CD4-positive, alpha-beta T cell treated with Interleukin-15 for 1 hour (primary cell): ENCODE measurements around the gene CADPS.

Source experiments
- DNase-seq: peaks from one replicate; pipeline ENCODE4 v3.0.0-alpha.2; 2020

The CADPS gene

GRCh38 chr3:62405135-62405534, 470.1 kb downstream of the CADPS start:
- DNase-seq, result no peak

DNA sequence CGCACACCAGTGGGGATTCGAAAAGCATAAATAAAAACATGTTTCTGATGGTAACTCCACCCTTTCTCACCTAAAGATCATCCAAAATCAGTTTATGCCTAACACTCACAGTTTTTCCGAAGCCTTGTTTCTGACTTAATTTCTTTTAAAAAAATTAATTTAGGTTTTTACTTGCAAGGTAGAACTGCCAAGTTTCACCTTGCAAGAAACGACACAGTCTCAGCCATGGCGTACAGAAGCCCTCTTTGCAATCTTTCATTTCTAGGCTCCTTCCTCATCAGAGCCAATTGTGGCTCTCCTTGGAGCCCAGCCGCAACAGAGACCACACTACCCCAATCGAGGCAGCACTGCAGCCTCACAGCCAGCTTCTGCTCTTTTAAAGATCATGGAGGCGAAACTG, 470.9 kb downstream of the CADPS start:
- DNase-seq, result no peak

- DNase-seq, result no peak
Measured at GRCh38 chr3:62403765-62404164, 471.5 kb downstream of the CADPS start.

DNA sequence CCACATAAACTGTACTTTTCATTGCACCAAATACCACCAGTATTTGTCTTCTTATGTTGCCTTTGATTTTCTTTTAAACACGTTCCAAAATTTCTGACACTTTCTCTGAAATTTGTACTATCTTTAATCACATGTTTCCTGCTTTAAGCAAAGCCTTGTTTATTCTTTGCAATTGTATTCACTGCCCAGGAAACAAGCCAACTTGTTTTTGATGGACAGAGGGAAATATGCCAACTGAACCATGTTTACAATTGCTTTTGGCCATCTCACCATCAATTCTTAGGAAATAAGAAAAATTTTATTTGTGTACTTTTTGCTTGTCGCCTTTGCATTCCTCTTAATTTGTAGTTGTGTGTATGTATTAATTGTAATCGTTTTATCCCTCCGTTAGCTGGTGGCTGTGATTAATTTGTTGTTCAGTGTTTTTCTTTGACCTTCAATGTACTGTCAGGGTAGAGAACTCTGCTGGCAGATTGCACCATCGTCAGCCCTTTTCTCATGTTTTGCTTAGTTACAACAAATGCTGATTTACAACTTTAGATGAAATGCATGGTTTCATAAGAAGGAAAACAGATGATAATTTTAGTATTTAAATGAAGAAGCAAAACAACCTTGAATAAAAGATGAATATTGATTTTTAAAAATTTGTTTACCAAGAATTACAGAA, 482.5 kb downstream of the CADPS start:
- DNase-seq, result no peak

GRCh38 chr3:62387251-62387650, 488.0 kb downstream of the CADPS start:
- DNase-seq, result no peak

GRCh38 chr3:62379321-62379798, 495.9 kb downstream of the CADPS start:
- DNase-seq, result no peak

- no peak for DNase-seq
Measured at GRCh38 chr3:62378921-62379320, 496.3 kb downstream of the CADPS start.

GRCh38 chr3:62378311-62378789, 496.9 kb downstream of the CADPS start:
- DNase-seq, result no peak

DNA sequence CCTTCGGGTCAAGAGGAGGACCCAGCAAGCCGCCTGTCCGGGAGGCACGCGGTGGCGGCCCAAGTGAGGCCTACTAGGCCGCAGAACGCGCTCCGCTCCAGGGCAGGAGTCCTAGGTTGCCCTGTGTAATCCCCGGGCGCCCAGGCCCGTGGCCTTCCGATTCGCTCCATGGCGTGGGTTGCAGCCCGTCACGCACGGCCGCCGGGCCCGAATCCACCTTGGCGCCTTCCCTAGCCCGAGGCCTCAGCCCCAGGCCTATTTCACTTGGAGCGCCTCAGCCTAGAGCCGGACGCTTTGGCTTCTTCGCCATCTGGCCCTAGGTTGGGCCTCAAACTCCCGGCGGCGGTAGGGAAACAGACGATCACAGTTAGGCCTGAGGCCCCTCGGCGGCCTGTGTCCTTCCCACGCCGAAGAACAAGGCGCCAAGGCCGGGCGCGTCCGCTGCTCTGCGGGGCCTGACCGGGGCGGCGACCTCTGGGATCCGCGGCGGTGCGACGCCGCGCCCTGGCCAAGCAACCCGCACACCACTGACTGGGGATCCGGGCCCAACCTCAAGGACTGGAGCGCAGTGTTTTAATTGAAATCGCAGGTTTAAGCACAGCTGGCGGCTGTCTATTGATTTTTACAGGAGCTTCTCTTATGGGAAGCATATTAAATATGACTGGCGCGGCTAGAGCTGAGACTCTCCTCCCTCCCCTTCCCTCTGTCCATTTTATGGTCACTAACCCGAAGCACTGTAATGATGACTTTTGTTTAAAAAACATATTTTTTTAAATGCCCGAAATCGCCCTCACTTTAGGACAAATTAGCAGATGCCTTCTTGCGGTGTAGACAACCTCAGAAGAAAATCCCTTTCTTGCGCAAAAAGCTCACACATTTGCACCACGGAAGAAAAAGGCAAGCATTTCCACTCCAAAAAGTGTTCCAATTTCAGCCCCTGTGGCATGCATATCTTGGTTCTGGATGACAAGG, 498.0 kb downstream of the CADPS start:
- no peak for DNase-seq

DNA sequence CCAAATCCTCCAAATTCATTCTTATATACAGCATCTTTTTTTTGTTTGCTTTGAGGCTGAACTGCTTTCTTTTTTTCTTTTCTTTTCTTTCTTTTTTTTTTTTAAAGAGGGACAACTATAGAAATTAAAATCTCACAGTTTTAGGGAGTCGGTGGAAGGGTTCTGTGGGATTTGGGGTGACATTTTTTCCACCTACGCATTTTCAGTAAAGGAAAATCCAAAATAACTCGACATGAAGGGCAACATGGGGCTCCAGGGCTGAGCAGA, 498.8 kb downstream of the CADPS start:
- DNase-seq, result no peak

- DNase-seq, result no peak
Measured at GRCh38 chr3:62375655-62376453, 499.4 kb downstream of the CADPS start.

GRCh38 chr3:62374341-62375218, 500.6 kb downstream of the CADPS start:
- DNase-seq, result no peak

DNA sequence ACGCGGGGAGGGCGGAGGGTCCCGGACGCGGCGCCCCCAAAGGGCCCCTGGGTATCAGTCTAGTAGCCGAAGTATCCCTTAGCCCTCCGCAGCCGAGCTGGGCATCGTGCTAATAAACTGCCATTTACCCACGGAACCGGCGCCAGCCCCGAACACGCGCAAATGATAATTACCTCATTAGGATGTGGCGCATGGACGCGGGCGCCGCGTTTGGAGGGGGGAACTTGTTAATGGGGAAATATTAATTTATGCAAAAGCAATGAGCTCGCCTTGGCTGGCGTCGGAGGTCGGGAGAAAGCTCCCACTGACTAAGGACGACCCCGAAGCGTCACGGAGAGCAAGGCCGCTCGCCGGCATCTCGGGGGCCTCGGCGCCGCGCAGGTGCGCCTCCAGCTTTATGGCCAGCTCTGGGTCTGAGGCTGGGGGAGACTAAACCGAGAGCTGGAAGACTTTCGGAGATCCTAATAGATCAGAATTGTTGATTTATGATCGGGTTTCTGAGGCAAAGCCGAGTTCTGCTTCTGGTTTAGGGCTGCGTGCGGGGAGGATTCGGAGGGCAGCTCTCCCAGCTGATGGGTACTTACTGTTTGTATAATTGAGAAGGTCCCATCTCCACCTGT, 501.4 kb downstream of the CADPS start:
- DNase-seq, result no peak

GRCh38 chr3:62373215-62373614, 502.0 kb downstream of the CADPS start, which contains the start of gene FEZF2:
TSS of gene FEZF2 (minus strand) at chr3:62373550. CDS start at chr3:62372868, 682 bp downstream.
- no peak for DNase-seq

- DNase-seq, result no peak
Measured at GRCh38 chr3:62372621-62373041, 502.6 kb downstream of the CADPS start.

DNA sequence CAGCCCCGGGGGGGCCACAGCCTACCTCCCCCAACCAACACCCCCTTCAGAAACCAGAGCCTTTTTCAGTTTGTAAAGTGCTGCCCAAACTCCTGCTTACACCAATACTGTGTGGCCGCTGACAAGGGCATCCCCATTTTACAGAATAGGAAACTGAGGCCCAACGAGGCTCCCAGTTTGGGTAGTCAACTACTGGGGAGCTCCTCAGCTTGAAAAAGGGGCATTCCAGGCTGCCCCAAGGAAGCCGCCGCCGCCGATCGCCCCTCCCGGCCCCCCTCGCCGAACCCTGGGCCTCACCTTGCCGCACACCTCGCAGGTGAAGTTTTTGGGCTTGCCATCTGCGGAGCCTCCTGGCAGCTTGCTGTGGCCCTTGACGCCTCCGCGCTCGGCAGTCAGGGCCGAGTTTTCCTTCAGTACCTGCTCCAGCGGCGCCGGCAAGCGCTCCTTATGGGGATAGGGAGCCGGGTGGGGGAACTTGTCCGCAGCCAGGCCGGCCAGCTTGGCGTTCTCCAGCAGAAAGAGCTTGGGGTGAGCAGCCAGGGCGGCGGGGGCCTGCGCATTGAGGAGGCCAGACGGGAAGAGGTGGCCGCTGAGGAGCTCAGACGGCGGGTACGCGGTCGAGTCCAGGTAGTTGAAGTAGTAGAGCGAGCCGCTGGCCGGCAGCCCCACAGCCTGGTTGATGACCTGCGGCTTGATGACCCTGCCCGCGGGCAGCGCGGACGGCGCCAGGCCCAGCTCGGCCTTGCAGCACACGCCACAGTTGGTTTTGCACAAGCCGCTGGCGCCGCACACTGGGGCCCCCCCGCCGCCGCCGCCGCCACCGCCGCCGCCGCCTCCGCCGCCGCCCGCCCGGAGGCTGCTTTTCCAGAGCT, 503.3 kb downstream of the CADPS start:
- DNase-seq, result no peak

DNA sequence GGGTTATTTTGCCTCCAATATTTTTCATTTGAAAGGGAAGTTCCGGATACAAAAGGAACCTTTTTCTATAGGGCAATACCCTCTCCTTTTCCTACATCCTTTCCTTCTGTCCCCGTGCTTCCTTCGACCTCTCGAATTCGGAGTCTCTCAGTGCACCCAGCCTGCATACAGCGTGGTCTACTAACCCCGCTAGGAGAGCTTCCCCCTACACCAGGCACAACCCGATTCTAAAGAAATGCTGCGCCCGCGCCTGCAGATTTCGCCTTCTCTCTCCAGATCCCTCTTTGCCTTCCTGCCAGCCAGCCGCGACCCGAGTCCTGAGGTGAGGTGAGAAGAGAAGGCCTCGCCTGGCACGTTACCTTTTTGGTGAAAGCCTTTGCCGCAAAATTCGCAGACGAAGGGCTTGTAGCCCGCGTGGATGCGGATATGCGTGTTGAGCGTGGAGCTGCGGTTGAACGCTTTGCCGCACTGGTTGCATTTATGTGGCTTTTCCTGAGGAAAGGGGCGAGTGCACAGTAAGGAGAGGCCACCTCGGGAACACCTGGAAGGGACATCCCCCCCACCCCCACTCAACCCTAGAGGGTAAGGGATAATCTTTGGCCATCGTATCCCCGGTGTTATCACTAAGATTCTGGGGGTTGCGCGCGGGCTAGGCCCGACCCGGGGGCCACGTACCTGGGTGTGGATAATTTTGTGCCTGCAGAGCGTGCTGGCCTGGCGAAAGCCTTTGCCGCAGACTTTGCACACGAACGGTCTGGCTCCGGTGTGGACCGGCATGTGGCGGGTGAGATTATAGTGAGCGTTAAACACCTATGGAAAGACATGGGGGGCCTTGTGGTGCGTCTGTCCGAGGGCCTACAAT, 504.1 kb downstream of the CADPS start:
- DNase-seq, result no peak

- no peak for DNase-seq
Measured at GRCh38 chr3:62370112-62370857, 504.9 kb downstream of the CADPS start.

- no peak for DNase-seq
Measured at GRCh38 chr3:62369476-62369743, 505.8 kb downstream of the CADPS start.
